H1 (cell line): ENCODE results near the gene COPG1. TPM values are rescaled to one million over a fixed set of nuclear protein-coding genes. Genes with fewer than 3 reads are reported as not detected.
A peak's percentile ranks its signal among the peaks of the same experiment; 100 is the strongest.

Source experiments
- CTCF ChIA-PET: fragments of 300-600 bp; sonication (Branson Sonifier 250); formaldehyde crosslinking; loops from one replicate; lab custom pipeline; 2021; ENCODE audit not compliant: partially characterized antibody; lab: Charles Lee
- POLR2A ChIA-PET: fragments of 300-600 bp; sonication (Branson Sonifier 250); formaldehyde crosslinking; loops from one replicate; lab custom pipeline; 2021; ENCODE audit warnings: inconsistent platforms; ENCODE audit not compliant: partially characterized antibody; lab: Charles Lee
- DNase-seq, 2 experiments: peaks; one replicate each; pipeline versions ENCODE4 v3.0.0 to v3.0.0-alpha.2; 2010 to 2022; ENCODE audit warnings: low spot score in 2 of 2, low read depth in 1 of 2, mixed read lengths in 1 of 2
- FAIRE-seq: peaks from 2 replicates; lab custom pipeline; 2011; peaks lifted over from hg19 to GRCh38; lab: Jason Lieb, UNC
- H2AFZ ChIP-seq: 2 replicates; pipeline ENCODE4 v1.8.1; 2012; ENCODE audit warnings: low read length, inconsistent platforms
- H2AK5ac ChIP-seq: 2 replicates; pipeline ENCODE4 v1.6.1; 2013; ENCODE audit warnings: low read depth, low read length
- H2BK120ac ChIP-seq: replicated peaks from 2 replicates; pipeline ENCODE3; 2013; ENCODE audit warnings: low read depth, low read length, inconsistent platforms
- H2BK12ac ChIP-seq: 2 replicates; pipeline ENCODE4 v1.6.1; 2013; ENCODE audit warnings: low read depth, low read length
- H2BK15ac ChIP-seq: 2 replicates; pipeline ENCODE4 v1.6.1; 2013; ENCODE audit warnings: low read length
- H2BK20ac ChIP-seq: 2 replicates; pipeline ENCODE4 v1.6.1; 2013; ENCODE audit warnings: low read length
- H2BK5ac ChIP-seq: 2 replicates; pipeline ENCODE4 v1.6.1; 2013; ENCODE audit warnings: low read depth, low read length
- H3K14ac ChIP-seq: 2 replicates; pipeline ENCODE4 v1.6.1; 2013; ENCODE audit warnings: inconsistent platforms; ENCODE audit not compliant: insufficient read length
- H3K18ac ChIP-seq: 2 replicates; pipeline ENCODE4 v1.6.1; 2013; ENCODE audit warnings: low read length; ENCODE audit errors: extremely low read depth
- H3K23ac ChIP-seq: 2 replicates; pipeline ENCODE4 v1.6.1; 2013; ENCODE audit warnings: inconsistent platforms; ENCODE audit not compliant: insufficient read length
- H3K23me2 ChIP-seq: 2 replicates; pipeline ENCODE4 v1.6.1; 2013; ENCODE audit warnings: low read depth, low read length
- H3K27ac ChIP-seq: 2 replicates; pipeline ENCODE4 v1.6.1; 2011; ENCODE audit warnings: low read depth, low read length, inconsistent platforms
- H3K27me3 ChIP-seq, 4 experiments: replicated peaks in 1 of 4; 1 replicate in 1 of 4; 2 replicates in 3 of 4; pipeline versions ENCODE4 v1.6.1 to v1.8.1; 2011 to 2013; ENCODE audit warnings: low read length in 3 of 4, mild to moderate bottlenecking in 3 of 4, inconsistent platforms in 2 of 4, mixed read lengths in 2 of 4, moderate library complexity in 1 of 4; ENCODE audit not compliant: control insufficient read depth in 3 of 4, insufficient read depth in 3 of 4; ENCODE audit errors: extremely low read depth in 1 of 4
- H3K36me3 ChIP-seq, 4 experiments: 2 replicates each; pipeline versions ENCODE4 v1.6.1 to v1.8.1; 2011 to 2013; ENCODE audit warnings: mild to moderate bottlenecking in 4 of 4, low read length in 3 of 4, moderate library complexity in 2 of 4, control low read depth in 1 of 4, inconsistent platforms in 1 of 4; ENCODE audit not compliant: insufficient read depth in 4 of 4, control insufficient read depth in 2 of 4
- H3K4ac ChIP-seq: replicated peaks from 2 replicates; pipeline ENCODE3; 2013; ENCODE audit warnings: low read length, low read depth, mixed read lengths, inconsistent platforms; ENCODE audit not compliant: insufficient read length
- H3K4me1 ChIP-seq, 4 experiments: replicated peaks in 1 of 4; 1 replicate in 1 of 4; 2 replicates in 3 of 4; pipeline versions ENCODE4 v1.6.1 to v1.8.1; 2011 to 2013; ENCODE audit warnings: low read length in 3 of 4, inconsistent platforms in 2 of 4, mixed read lengths in 1 of 4; ENCODE audit not compliant: insufficient read depth in 4 of 4, control insufficient read depth in 3 of 4
- H3K4me2 ChIP-seq, 2 experiments: 2 replicates each; pipeline versions ENCODE4 v1.6.1 to v1.8.1; 2011 to 2013; ENCODE audit warnings: low read depth in 2 of 2, low read length in 2 of 2, control low read depth in 1 of 2, inconsistent platforms in 1 of 2, mild to moderate bottlenecking in 1 of 2; ENCODE audit not compliant: insufficient read depth in 1 of 2
- H3K4me3 ChIP-seq, 4 experiments: fragments of 200-600, 300-600 bp in 1 of 4; sonication (generic), shearing (Covaris generic), sonication (Bioruptor Twin) in 1 of 4; 2 replicates each; pipeline versions ENCODE4 v1.5.1 to v1.8.1; 2011 to 2016; ENCODE audit warnings: low read length in 4 of 4, low read depth in 3 of 4, control low read depth in 2 of 4, inconsistent platforms in 2 of 4, mild to moderate bottlenecking in 2 of 4, mixed read lengths in 1 of 4, moderate library complexity in 1 of 4; ENCODE audit not compliant: insufficient read depth in 2 of 4; ENCODE audit errors: extremely low read depth in 1 of 4
- H3K56ac ChIP-seq: replicated peaks from 2 replicates; pipeline ENCODE3; 2013; ENCODE audit warnings: low read depth, mild to moderate bottlenecking, mixed read lengths, low read length, inconsistent platforms; ENCODE audit not compliant: insufficient read length
- H3K79me1 ChIP-seq: 2 replicates; pipeline ENCODE4 v1.6.1; 2013; ENCODE audit warnings: low read depth, low read length, control low read depth
- H3K79me2 ChIP-seq, 2 experiments: 2 replicates each; pipeline versions ENCODE4 v1.6.1 to v1.8.1; 2012 to 2013; ENCODE audit warnings: low read length in 2 of 2, mild to moderate bottlenecking in 2 of 2, inconsistent platforms in 1 of 2; ENCODE audit not compliant: insufficient read depth in 2 of 2, control insufficient read depth in 1 of 2
- H3K9ac ChIP-seq, 4 experiments: replicated peaks in 1 of 4; 1 replicate in 1 of 4; 2 replicates in 3 of 4; pipeline versions ENCODE4 v1.6.1 to v1.8.1; 2011 to 2013; ENCODE audit warnings: low read depth in 3 of 4, low read length in 3 of 4, control low read depth in 2 of 4, mild to moderate bottlenecking in 2 of 4, moderate library complexity in 2 of 4, inconsistent platforms in 1 of 4; ENCODE audit errors: extremely low read depth in 1 of 4
- H3K9me3 ChIP-seq, 2 experiments: 2 replicates each; pipeline versions ENCODE4 v1.6.1 to v1.8.1; 2012 to 2013; ENCODE audit warnings: mild to moderate bottlenecking in 2 of 2, moderate library complexity in 2 of 2, control low read depth in 1 of 2, inconsistent platforms in 1 of 2, low read depth in 1 of 2, low read length in 1 of 2, mixed read lengths in 1 of 2; ENCODE audit not compliant: insufficient read depth in 2 of 2
- H4K20me1 ChIP-seq, 2 experiments: replicated peaks in 1 of 2; 2 replicates each; pipeline versions ENCODE3 to v1.8.1; 2011 to 2013; ENCODE audit warnings: inconsistent platforms in 2 of 2, low read length in 2 of 2, mild to moderate bottlenecking in 1 of 2; ENCODE audit not compliant: insufficient read depth in 2 of 2, control insufficient read depth in 1 of 2
- H4K5ac ChIP-seq: 2 replicates; pipeline ENCODE4 v1.6.1; 2013; ENCODE audit warnings: low read length, low read depth, mixed read lengths, inconsistent platforms; ENCODE audit not compliant: insufficient read length
- H4K8ac ChIP-seq: 2 replicates; pipeline ENCODE4 v1.8.0; 2013; ENCODE audit warnings: mild to moderate bottlenecking, moderate library complexity, low read length, inconsistent platforms; ENCODE audit not compliant: insufficient read depth; ENCODE audit errors: extremely low read depth
- H4K91ac ChIP-seq: replicated peaks from 2 replicates; pipeline ENCODE3; 2013; ENCODE audit warnings: low read length, mixed read lengths, inconsistent platforms; ENCODE audit not compliant: insufficient read length
- CBX5 ChIP-seq: fragments of 300-800, 300-1000 bp; sonication (generic); IDR thresholded peaks from 2 replicates; pipeline ENCODE4 v1.7.1; 2016; ENCODE audit warnings: antibody characterized with exemption, low read length, low read depth
- CEBPB ChIP-seq: IDR thresholded peaks from 2 replicates; pipeline ENCODE4 v1.6.1; 2012; ENCODE audit warnings: low read depth, low read length
- CREB1 ChIP-seq: IDR thresholded peaks from 2 replicates; pipeline ENCODE4 v1.6.1; 2012; ENCODE audit warnings: inconsistent platforms
- EZH2 ChIP-seq: fragments of 200-600 bp; sonication (generic); IDR thresholded peaks from 2 replicates; pipeline ENCODE4 v1.7.1; 2012; ENCODE audit warnings: low read depth, mild to moderate bottlenecking, moderate library complexity, low read length, inconsistent platforms; ENCODE audit not compliant: severe bottlenecking
- GABPA ChIP-seq: IDR thresholded peaks from 2 replicates; pipeline ENCODE4 v1.6.1; 2011; ENCODE audit warnings: mild to moderate bottlenecking, low read length, moderate library complexity, borderline replicate concordance; ENCODE audit not compliant: insufficient read depth
- KDM4A ChIP-seq: IDR thresholded peaks from one replicate; pipeline ENCODE4 v1.7.1; 2012; ENCODE audit warnings: low read depth, mild to moderate bottlenecking, moderate library complexity, low read length, inconsistent platforms; ENCODE audit not compliant: severe bottlenecking
- RNF2 ChIP-seq: fragments of 200-900, 300-1000 bp; sonication (generic); IDR thresholded peaks from 2 replicates; pipeline ENCODE4 v1.7.1; 2016; ENCODE audit warnings: borderline replicate concordance, low read depth, mild to moderate bottlenecking, antibody characterized with exemption, low read length; ENCODE audit not compliant: poor library complexity, severe bottlenecking; ENCODE audit errors: missing control alignments
- RXRA ChIP-seq: IDR thresholded peaks from 2 replicates; pipeline ENCODE4 v1.6.1; 2011; ENCODE audit warnings: low read depth, mild to moderate bottlenecking, low read length, moderate library complexity; ENCODE audit not compliant: insufficient read depth
- WGBS, 2 experiments: shearing (Covaris generic) in 1 of 2; methylation state at CpG; one replicate each; pipeline versions ENCODE4 v1.1.6 to v1.1.7; 2013 to 2015; ENCODE audit warnings: low lambda C conversion rate in 2 of 2, mixed read lengths in 2 of 2, inconsistent platforms in 1 of 2, low coverage in 1 of 2, missing lambda C conversion rate in 1 of 2; ENCODE audit not compliant: insufficient replicate concordance in 2 of 2, insufficient coverage in 1 of 2, insufficient read length in 1 of 2; ENCODE audit errors: extremely low coverage in 1 of 2, missing lambda C conversion rate in 1 of 2; 5-methylcytosine and 5-hydroxymethylcytosine counted together
- long read RNA-seq, 2 experiments: library from RNA in 1 of 2; library from capped mRNA in 1 of 2; stranded (forward); transcript quantifications; one replicate each; pipeline ENCODE4 v2.0.0, GENCODE V29; 2021; ENCODE audit warnings: inconsistent platforms in 1 of 2
- polyA minus RNA-seq, 3 experiments: library from RNA; depleted of rRNA, polyadenylated mRNA; stranded (reverse); fragments of >200 nt; gene quantifications; 1 replicate in 2 of 3; 2 replicates in 1 of 3; pipeline ENCODE4 v1.2.3, GENCODE V29; 2011
- polyA plus RNA-seq, 7 experiments: library from polyadenylated mRNA; depleted of rRNA in 3 of 7; stranded (reverse) in 5 of 7; unstranded in 2 of 7; fragments of >200 nt in 5 of 7; fragments of 200-250 nt in 2 of 7; gene quantifications; 1 replicate in 5 of 7; 2 replicates in 1 of 7; 4 replicates in 1 of 7; pipeline versions ENCODE4 v1.2.1 to v1.2.3, GENCODE V29; 2011 to 2013; ENCODE audit warnings: missing spikeins in 2 of 7, mixed read lengths in 2 of 7
- total RNA-seq: library from RNA; stranded (reverse); fragmentation: NEBNext Ultra II Directional; extraction: Animal tissue kit (Norgen Biotek cat#: 25700); gene quantifications from 2 replicates; pipeline ENCODE4 v1.2.1, GENCODE V29; 2021

The COPG1 gene
- total RNA-seq (104 and 106 TPM in 2 replicates), polyA plus RNA-seq (2011; rRNA removed) (50.7 and 52.7 TPM in 2 replicates), polyA minus RNA-seq (2011; rRNA and poly(A)+ RNA removed) (146 and 148 TPM in 2 replicates)
- polyA plus RNA-seq (2011; cell fraction: cytosol; rRNA removed), result 54.2 TPM
- polyA plus RNA-seq (2011; cell fraction: nucleus; rRNA removed), result 90.8 TPM
- polyA plus RNA-seq (2012, experiment 1 of 2), result 92.1 to 112 TPM (median 110 TPM) in 4 replicates
- polyA plus RNA-seq (2012, experiment 2 of 2), result 39.2 TPM
- polyA plus RNA-seq (2013, experiment 1 of 2), result 43.9 TPM
- polyA plus RNA-seq (2013, experiment 2 of 2), result 38.8 TPM
- 62.9 TPM for polyA minus RNA-seq (2011; cell fraction: cytosol; rRNA and poly(A)+ RNA removed)
- polyA minus RNA-seq (2011; cell fraction: nucleus; rRNA and poly(A)+ RNA removed), result 68.0 TPM
- long read RNA-seq, experiment 1, partial matches to known transcripts, result 51 of 69 reads
- long read RNA-seq, experiment 1, other reads (novel, unspliced or antisense), result 18 of 69 reads
- long read RNA-seq, experiment 2, partial matches to known transcripts, result 1 of 5 reads
- long read RNA-seq, experiment 2, other reads (novel, unspliced or antisense), result 2 of 5 reads

- H3K27ac ChIP-seq, result peak within 1 kb of the TSS; percentile 66
- H4K91ac ChIP-seq, result peak within 1 kb of the TSS; percentile 69
- no peaks in the 10 kb centered on the region for H3K27me3 ChIP-seq
- no peaks in the 10 kb centered on the region for H3K9me3 ChIP-seq
- no peak within 1 kb of the TSS for H3K23ac ChIP-seq
- peak within 1 kb of the TSS; percentile 87; the same call in 1 of the 2 replicates for H4K8ac ChIP-seq
- H3K79me2 ChIP-seq, result peaks cover 0 to 12% of the 10 kb centered on the region in 2 experiments; a peak in 3 of 4 replicates
- H3K4me3 ChIP-seq, result peak within 1 kb of the TSS; percentile 75 to 93 (median 87)
- peak within 1 kb of the TSS; percentile 98 for H4K5ac ChIP-seq
- peak within 1 kb of the TSS; percentile 68 to 96 (median 82) for H3K9ac ChIP-seq
- H3K23me2 ChIP-seq, result peaks cover 10% of the 10 kb centered on the region
- peak within 1 kb of the TSS; percentile 96 for H2BK5ac ChIP-seq
- H3K18ac ChIP-seq, result peak within 1 kb of the TSS; percentile 99
- peaks cover 0 to 6% (median 1%) of the 10 kb centered on the region in 4 experiments; a peak in 4 of 7 replicates for H3K4me1 ChIP-seq
- ChIA-PET CTCF (interaction anchor here (0.6 to 2.6 kb wide), 7 partner anchors 21 to 280 kb away, joined by 3 to 10 read pairs (median 3); partner anchors contain the start of gene HMCES), POLR2A (interaction anchor here (0.7 to 2.6 kb wide), 18 partner anchors 10 to 518 kb away, joined by 3 to 17 read pairs (median 5); partner anchors contain the start of gene RAB43)
- no peak within 1 kb of the TSS for H3K14ac ChIP-seq
- H3K79me1 ChIP-seq, result peaks cover 5% of the 10 kb centered on the region; the same call in 1 of the 2 replicates
- H3K36me3 ChIP-seq, result peaks cover 7 to 23% (median 13%) of the 10 kb centered on the region in 4 experiments
- peak; percentile 73 to 90 for DNase-seq
- WGBS, 2 experiments, result 3% methylated on average over 43 of the region's 48 CpGs; no CpG with 5 or more reads in 1 of the 2 experiments
- H4K20me1 ChIP-seq, result peaks cover 0 to 5% of the 10 kb centered on the region in 2 experiments
- H2BK120ac ChIP-seq, result no peak within 1 kb of the TSS
- peak within 1 kb of the TSS; percentile 44 for H2BK12ac ChIP-seq
- peak within 1 kb of the TSS; percentile 80 to 84 for H3K4me2 ChIP-seq
- H3K4ac ChIP-seq, result peak within 1 kb of the TSS; percentile 39
- H2AFZ ChIP-seq, result peak within 1 kb of the TSS; percentile 95
- H2BK20ac ChIP-seq, result no peak within 1 kb of the TSS
- peak within 1 kb of the TSS; percentile 57 for H3K56ac ChIP-seq
- FAIRE-seq, result no peak
- H2BK15ac ChIP-seq, result no peak within 1 kb of the TSS
- H2AK5ac ChIP-seq, result no peak within 1 kb of the TSS; the same call in 1 of the 2 replicates
- TF ChIP-seq KDM4A (peak; percentile 37), CREB1 (0 out of 2 replicates have a peak, but pooled peaks have one; percentile 27), GABPA (peak; percentile 71; the same call in 1 of the 2 replicates), CBX5 (no peak), RXRA (no peak), RNF2 (no peak), EZH2 (no peak), CEBPB (no peak)
Measured at GRCh38 chr3:129249284-129250065, at the start of gene COPG1. Gene COPG1, plus strand, starts transcription at chr3:129249606. Its CDS starts 104 bp downstream, at chr3:129249710.
